HG03521 (cell line): ENCODE results near the gene DNAJA1.
"Not testable (repeated sequence)": the region's sequence is repeated elsewhere in the genome, so short reads cannot be mapped to it uniquely, and the experiment has no call there.

Experiments used
- ATAC-seq: cut with Tn5 transposase; IDR thresholded peaks from one replicate; pipeline ENCODE4 v1.9.1; 2021; ENCODE audit warnings: mild to moderate bottlenecking, moderate library complexity; ENCODE audit not compliant: unreplicated experiment

The DNAJA1 gene

GRCh38 chr9:33080534-33080933 is 55.5 kb downstream of the DNAJA1 start:
- ATAC-seq = no peak

- no peak for ATAC-seq
These were observed 56.2 kb downstream of the DNAJA1 start for GRCh38 chr9:33081128-33081851.

GRCh38 chr9:33082128-33082527 is 57.1 kb downstream of the DNAJA1 start:
- ATAC-seq = no peak

GRCh38 chr9:33082538-33083326 is 57.7 kb downstream of the DNAJA1 start:
- no peak for ATAC-seq

GRCh38 chr9:33085672-33086071 is 60.6 kb downstream of the DNAJA1 start:
- ATAC-seq = not testable (repeated sequence)
